GM18520 (cell line): ENCODE measurements around the gene PAIP2.
"Not testable (repeated sequence)": the region's sequence is repeated elsewhere in the genome, so short reads cannot be mapped to it uniquely, and the experiment has no call there.

Experiments
- ATAC-seq: cut with Tn5 transposase; IDR thresholded peaks from one replicate; pipeline ENCODE4 v1.9.1; 2021; ENCODE audit not compliant: unreplicated experiment

Gene PAIP2

DNA sequence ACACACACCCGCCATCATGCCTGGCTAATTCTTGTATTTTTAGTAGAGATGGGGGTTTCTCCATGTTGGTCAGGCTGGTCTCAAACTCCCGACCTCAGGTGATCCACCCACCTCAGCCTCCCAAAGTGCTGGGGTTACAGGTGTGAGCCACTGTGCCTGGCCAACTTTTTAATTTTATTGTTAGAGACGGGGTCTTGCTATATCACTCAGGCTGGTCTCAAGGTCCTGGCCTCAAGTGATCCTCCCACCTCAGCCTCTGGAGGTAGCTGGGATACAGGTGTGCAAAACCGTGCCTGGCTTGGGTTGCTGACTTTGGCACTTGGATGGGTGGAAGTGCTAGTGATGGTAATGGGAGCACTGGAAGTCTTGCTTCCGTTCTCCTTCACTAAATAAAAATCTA is 67.5 kb downstream of the PAIP2 start:
- ATAC-seq: not testable (repeated sequence)

DNA sequence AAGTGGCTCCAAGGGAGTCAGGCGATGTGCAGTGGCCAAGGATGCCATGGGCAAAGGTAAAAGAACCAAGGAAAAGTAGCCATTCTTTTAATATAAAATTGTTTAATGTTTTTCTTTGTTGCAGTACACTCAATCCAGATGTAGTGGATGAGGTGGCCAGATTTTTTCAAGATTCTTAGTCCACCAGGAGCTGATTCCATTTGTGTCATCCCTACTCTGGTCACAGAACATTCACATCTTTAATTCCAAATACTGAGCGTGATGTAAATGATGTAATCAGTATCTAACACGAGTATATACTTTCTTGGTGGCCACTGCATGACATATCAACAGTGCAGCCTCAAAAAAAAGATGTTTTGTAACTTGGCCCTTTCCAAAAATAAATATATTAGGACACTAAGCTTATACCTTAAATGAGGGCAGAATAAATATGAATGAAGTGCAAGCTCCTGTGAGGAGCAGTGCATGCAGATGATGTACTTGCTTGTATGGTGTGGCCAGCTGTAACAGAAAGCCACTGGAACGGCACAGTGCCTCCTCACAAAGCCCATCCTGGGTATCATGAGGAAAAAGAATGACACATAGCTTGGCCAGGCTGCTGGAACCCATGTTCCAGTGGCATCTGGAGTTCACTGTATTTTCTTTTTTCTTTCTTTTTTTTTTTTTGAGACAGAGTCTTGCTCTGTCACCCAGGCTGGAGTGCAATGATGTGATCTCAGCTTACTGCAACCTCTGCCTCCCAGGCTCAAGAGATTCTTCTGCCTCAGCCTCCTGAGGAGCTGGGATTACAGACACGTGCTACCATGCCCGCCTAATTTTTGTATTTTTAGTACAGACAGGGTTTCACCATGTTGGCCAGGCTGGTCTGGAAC is 68.7 kb downstream of the PAIP2 start:
- no peak for ATAC-seq

DNA sequence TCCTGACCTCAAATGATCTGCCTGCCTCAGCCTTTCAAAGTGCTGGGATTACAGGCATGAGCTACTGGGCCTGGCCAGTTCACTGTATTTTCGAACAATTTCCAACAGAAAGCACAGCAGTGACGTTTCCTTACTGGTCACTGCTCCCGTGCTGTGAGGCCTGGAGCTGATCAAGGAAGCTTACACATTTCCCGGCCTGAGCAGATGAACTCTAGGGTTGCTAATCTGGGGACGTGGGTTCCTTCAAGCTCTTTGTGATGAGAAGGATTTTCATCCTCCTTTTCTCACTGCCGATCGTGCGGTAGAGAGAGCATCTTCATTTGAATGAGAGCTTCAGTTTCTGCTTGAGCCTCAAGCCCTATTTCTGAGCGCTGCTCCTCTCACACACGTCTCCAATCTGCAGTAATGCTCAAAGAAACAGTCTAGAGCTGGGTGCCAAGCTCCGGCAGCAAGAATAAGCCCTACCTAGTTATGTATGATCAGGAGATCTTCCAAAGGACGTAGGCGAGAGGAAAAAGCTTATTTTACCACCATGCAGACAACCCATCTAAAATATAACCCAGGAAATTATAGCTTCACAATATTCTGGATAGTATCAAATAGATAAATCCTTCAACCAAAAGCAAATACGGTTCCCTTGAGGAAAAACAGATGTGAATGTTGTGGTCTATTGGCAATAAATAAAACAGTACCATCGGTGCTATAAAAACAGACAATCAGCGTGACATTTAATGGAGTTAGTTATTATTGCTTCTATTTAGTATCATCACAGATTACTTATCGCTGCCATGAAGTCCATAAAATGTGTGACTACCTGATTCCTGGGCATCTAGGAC is 69.6 kb downstream of the PAIP2 start:
- ATAC-seq: no peak

DNA sequence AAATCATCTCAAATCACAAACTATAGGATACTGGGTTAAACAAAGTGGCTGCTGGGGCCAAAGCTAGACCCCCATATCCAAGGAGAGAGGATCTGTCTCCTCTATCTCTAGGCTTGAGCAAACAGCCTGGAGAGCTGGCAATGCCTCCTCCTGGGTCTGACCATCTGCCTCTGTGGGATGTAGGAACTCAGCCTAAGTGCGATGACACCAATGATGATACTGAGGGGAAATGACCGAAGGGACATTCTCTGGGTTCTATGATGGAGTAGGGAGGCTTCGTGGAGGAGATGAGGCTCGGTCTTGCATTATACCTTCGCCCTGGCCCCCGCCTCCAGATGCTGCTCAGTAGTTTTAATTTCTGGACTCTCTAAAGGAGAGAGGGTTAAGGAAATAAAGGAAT is 71.5 kb downstream of the PAIP2 start:
- no peak for ATAC-seq

DNA sequence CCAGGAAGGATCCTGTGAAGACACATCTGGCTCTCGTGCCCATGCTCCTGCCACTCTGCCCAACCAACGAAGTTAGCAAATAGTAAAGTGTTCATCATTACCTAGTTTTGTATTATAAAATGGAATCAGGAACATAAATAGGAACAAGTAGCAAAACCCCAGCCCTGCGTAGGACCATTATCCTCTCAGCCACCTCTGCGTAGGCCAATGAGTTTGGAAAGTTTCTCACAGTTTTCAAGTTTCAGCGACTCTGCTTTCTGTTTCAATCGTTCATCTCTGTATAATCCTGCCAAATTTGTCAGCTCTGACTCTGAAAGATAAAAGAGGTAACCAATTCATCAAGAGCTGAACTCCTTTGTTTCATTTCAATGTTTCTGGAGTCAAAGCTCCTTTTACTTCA is 72.3 kb downstream of the PAIP2 start:
- ATAC-seq: no peak

DNA sequence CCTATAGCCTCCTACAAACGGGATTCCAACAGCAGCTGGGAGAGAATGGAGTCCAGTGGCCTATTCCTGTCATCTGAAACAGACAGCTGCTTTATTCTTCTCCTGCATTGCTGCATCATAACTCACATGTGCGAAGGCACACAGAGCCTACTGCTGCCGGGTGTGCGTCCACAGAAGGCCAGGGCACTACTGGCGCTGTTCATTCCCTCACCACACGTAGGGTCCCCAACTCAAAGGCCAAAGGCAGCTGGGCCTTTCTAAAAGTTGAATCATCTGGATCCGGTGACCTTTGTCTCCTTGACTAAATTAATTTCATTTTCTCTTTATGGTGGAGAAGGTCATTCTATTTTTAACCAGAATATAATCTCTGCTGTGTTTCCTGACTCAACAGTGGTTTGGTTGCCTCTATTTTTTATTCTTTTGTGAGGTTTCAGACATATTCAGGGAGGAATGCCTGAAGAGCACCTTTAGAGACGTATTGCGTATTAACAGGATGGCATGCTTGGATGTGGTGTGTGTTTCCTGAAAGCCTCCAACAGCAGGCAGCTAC is 73.0 kb downstream of the PAIP2 start:
- no peak for ATAC-seq

DNA sequence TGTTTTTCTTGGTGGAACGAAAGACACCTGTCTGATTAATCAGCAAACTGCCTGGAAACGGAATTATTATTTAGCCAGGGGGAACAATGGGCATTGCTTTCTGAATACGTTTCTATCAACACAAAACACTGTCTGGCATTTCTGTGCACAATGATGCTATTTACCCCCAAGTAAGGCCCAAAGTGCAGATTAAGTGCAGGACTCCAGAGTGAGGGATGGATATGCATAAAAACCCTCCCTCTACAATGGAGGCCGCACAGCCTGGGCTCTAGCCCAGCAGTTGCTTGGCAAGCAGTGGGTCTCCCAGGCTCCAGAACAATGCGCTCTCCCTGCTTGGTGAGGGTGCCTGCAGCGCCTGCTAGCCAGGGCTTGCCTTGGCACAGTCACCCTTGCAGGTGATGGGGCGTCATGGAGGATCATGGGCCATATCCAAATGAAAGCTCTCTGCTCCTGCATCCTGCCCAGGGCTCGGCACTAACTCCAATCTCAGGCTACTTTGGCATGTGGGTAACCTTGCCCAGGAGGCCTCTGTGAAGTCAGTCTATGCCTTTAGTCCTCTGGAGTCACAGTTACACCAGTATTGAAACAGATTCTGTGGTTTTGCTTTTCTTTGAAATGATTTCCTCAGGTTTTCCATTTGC is 73.7 kb downstream of the PAIP2 start:
- ATAC-seq: no peak

DNA sequence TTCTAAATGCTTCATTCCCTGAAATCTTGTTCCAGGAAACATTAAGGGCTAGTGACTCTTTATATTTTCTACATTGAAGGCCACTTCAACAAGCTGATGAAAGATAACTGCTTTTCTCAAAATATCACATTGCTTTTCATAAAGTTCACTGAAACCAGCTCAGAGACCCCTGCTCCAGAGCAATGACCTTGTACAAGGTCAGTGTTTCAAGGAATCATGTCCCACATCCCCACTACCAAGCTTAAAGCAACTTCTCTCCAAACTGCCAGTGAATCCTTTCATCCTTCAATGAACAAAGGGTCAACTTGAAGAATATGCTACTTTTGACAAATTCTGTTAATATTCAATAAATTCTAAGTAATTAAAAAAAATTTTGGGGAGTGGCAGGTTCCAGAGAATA is 74.2 kb downstream of the PAIP2 start:
- ATAC-seq: no peak

DNA sequence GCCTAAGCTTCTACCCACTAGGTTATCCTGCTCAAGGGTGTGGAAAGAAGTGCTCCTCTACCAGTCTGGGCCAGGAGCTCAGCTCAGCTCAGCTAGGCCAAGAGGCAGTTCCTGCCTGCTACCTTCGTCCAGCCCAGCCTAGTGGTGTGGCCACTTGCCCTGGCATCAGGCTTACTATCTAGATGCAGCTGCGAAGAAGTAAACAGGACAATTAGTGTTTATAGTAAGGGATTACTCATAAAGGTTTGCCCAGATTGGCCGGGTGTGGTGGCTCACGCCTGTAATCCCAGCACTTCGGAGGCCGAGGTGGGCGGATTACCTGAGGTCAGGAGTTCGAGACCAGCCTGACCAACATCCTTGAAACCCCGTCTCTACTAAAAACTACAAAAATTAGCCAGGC is 75.0 kb downstream of the PAIP2 start:
- no peak for ATAC-seq

DNA sequence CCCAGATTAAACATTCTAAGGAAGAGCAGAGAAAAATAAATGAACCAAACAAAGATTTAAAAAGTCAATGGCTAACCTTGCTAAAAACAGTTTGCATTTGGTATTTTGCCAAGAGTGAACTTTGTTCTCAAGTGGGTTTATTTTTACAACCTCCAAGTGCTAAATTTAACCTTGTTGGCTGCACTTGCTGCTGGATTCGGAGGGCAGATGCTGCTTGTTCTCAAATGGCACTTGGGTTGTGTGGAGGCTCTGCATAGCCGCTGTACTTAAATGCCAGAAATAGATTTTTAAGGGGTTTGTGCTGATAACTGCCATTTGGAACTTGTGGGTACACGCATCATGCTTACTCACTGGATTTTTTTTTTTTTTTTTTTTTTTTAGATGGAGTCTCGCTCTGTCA is 75.6 kb downstream of the PAIP2 start:
- no peak for ATAC-seq

DNA sequence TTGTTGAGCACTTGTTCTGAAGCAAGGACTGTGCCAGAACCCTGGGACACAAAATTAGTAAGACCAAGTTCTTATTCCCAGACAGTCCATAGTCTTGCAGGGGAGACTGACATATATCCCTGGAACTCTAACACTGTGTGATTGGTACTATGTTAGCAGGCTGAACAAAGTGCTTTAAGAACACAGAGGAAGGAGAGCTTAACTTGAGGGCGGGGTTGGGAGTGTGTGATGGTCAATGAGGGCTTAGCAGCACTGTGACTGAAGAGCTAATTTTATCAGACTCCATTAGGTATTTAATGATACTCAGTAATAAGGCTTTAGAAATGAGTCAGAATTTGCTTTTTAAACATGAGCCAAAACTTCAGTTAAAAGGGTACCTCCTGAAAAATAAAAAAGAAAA is 77.1 kb downstream of the PAIP2 start:
- ATAC-seq: no peak
